Fibroblast of the aortic adventitia (primary cell): ENCODE data around the gene ACTRT1. TPM values are rescaled to one million over a fixed set of nuclear protein-coding genes. Genes with fewer than 3 reads are reported as not detected.

Experiments used
- DNase-seq: peaks from one replicate; pipeline ENCODE4 v3.0.0-alpha.2; 2010; ENCODE audit warnings: low read depth
- H3K4me3 ChIP-seq: 2 replicates; pipeline ENCODE4 v1.5.1; 2011; ENCODE audit warnings: low read depth, mild to moderate bottlenecking, control low read depth, low read length, moderate library complexity
- total RNA-seq: library from RNA; depleted of rRNA; stranded (reverse); fragments of >200 nt; gene quantifications from 2 replicates; pipeline ENCODE4 v1.2.3, GENCODE V29; 2012; ENCODE audit warnings: low replicate concordance
- TF ChIP-seq, protein P1 (sequence below): IDR thresholded peaks from 2 replicates; pipeline ENCODE4 v1.5.1; 2011; ENCODE audit warnings: mild to moderate bottlenecking, low read length, control low read depth, inconsistent platforms; ENCODE audit not compliant: insufficient read depth

ACTRT1 gene
- total RNA-seq, 1 donor = not detected

DNA sequence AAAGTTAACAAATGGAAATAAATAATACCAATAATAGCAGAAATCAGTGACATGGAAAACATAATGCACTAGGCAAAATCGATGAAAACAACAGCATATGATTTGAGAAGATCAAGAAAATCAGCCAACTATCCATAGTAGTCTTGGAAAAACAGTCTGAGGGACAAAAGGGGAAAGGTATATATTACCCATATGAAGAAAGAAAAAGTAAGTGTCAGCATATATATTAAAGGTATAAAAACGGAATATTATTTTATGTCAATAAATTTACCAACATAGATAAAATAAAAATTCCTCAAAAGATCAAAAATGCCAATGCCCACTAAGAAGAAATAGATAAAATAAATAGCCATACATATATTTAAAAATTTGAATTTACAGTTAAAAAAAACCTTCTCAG, 33.0 kb downstream of the ACTRT1 start:
- no peak for DNase-seq
- TF ChIP-seq, protein P1, sequence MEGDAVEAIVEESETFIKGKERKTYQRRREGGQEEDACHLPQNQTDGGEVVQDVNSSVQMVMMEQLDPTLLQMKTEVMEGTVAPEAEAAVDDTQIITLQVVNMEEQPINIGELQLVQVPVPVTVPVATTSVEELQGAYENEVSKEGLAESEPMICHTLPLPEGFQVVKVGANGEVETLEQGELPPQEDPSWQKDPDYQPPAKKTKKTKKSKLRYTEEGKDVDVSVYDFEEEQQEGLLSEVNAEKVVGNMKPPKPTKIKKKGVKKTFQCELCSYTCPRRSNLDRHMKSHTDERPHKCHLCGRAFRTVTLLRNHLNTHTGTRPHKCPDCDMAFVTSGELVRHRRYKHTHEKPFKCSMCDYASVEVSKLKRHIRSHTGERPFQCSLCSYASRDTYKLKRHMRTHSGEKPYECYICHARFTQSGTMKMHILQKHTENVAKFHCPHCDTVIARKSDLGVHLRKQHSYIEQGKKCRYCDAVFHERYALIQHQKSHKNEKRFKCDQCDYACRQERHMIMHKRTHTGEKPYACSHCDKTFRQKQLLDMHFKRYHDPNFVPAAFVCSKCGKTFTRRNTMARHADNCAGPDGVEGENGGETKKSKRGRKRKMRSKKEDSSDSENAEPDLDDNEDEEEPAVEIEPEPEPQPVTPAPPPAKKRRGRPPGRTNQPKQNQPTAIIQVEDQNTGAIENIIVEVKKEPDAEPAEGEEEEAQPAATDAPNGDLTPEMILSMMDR = no peak

DNA sequence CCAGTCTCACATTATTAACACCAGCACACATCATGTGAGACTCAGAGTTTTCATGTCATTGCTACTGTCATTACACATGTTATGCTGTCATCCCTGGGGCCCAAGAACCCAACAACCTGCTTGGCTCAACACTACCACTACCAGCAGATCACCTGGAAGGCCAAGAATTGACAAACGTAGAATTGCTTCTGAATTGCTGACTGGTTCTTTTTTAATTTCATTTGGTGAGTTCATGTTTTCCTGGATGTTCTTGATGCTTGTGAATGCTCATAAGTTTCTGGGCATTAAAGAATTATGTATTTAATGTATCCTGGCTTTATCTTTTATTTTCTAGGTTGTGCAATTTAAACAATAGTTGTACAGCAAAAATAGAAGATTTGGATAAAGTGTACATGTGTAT, 40.2 kb downstream of the ACTRT1 start:
- TF ChIP-seq, protein P1 = no peak
- no peak for DNase-seq
- no peak overlapping the region for H3K4me3 ChIP-seq

More for the DNA sequence above, 33.0 kb downstream of the ACTRT1 start:
- no peak overlapping the region for H3K4me3 ChIP-seq

DNA sequence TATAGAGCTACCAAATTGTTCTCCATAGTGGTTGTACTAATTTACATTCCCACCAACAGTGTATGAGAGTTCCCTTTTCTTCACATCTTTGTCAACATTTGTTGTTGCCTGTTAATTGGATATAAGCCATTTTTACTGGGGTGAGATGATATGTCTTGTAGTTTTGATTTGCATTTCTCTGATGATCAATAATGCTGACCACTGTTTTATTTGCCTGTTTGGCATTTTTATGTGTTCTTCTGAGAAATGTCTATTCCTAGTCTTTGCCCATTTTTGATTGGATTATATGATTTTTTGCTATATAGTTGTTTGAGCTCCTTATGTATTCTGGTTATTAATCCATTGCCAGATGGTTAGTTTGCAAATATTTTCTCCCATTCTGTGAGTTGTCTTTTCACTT, 44.3 kb downstream of the ACTRT1 start:
- no peak for DNase-seq
- TF ChIP-seq, protein P1 = no peak
- no peak overlapping the region for H3K4me3 ChIP-seq
